OCI-LY1 (cell line): Measurements from ENCODE around the gene PDIA2.

Source experiments
- CTCF ChIP-seq: fragments of 200-600 bp; sonication (generic), shearing (Covaris generic); IDR thresholded peaks from 2 replicates; pipeline ENCODE4 v1.5.1; 2017; ENCODE audit warnings: mild to moderate bottlenecking, antibody characterized with exemption, low read length, moderate library complexity, mixed read lengths
- EZH2 ChIP-seq: fragments of 200-600 bp; sonication (generic), shearing (Covaris generic); IDR thresholded peaks from 2 replicates; pipeline ENCODE4 v1.8.0; 2017; ENCODE audit warnings: borderline replicate concordance, mixed run types, mild to moderate bottlenecking, antibody characterized with exemption, low read length, moderate library complexity, mixed read lengths

- TF ChIP-seq CTCF (no peak), EZH2 (no peak)
Observed at GRCh38 chr16:307691-308312, 24.8 kb downstream of the PDIA2 start.
